Lung (tissue), 12 donors: ENCODE data around the gene NDUFS3. TPM values are rescaled to one million over a fixed set of nuclear protein-coding genes. Genes with fewer than 3 reads are reported as not detected.

Experiments used
- ATAC-seq: fragments of 200-7000 bp; cut with Tn5 transposase; one replicate; pipeline ENCODE4 v1.9.1; 2020; ENCODE audit warnings: moderate number of reproducible peaks; ENCODE audit not compliant: insufficient read depth, low FRiP score
- DNase-seq, 3 donors: peaks; one replicate each; pipeline ENCODE4 v3.0.0-alpha.2; 2013 to 2017
- H3K27ac ChIP-seq, 2 donors: one replicate each; pipeline ENCODE4 v1.5.1; 2013; ENCODE audit warnings: mild to moderate bottlenecking in 2 of 2, moderate library complexity in 2 of 2, control low read depth in 1 of 2, inconsistent platforms in 1 of 2, low read depth in 1 of 2, low read length in 1 of 2
- H3K27me3 ChIP-seq, 3 donors: one replicate each; pipeline ENCODE4 v1.5.1; 2013; ENCODE audit warnings: low read length in 2 of 3; ENCODE audit not compliant: control insufficient read depth in 3 of 3, insufficient read depth in 3 of 3
- H3K36me3 ChIP-seq, 4 donors: one replicate each; pipeline ENCODE4 v1.5.1; 2013; ENCODE audit warnings: low read length in 4 of 4, mild to moderate bottlenecking in 1 of 4, moderate library complexity in 1 of 4; ENCODE audit not compliant: control insufficient read depth in 4 of 4, insufficient read depth in 4 of 4
- H3K4me1 ChIP-seq, 5 donors: one replicate each; pipeline ENCODE4 v1.5.1; 2013; ENCODE audit warnings: low read length in 5 of 5, mild to moderate bottlenecking in 2 of 5, moderate library complexity in 1 of 5; ENCODE audit not compliant: control insufficient read depth in 5 of 5, insufficient read depth in 5 of 5
- H3K4me3 ChIP-seq: one replicate; pipeline ENCODE4 v1.5.1; 2013; ENCODE audit warnings: mild to moderate bottlenecking, control low read depth, moderate library complexity
- H3K9ac ChIP-seq, 2 donors: one replicate each; pipeline ENCODE4 v1.5.1; 2013; ENCODE audit warnings: low read length in 2 of 2, control low read depth in 1 of 2; ENCODE audit not compliant: insufficient read depth in 1 of 2
- H3K9me3 ChIP-seq, 4 donors: one replicate each; pipeline ENCODE4 v1.5.1; 2013; ENCODE audit warnings: low read length in 3 of 4, mild to moderate bottlenecking in 1 of 4, moderate library complexity in 1 of 4; ENCODE audit not compliant: control insufficient read depth in 4 of 4, insufficient read depth in 3 of 4
- CTCF ChIP-seq: IDR thresholded peaks from 2 replicates; pipeline ENCODE4 v1.5.1; 2012; ENCODE audit warnings: mild to moderate bottlenecking; ENCODE audit errors: control extremely low read depth, extremely low read depth
- WGBS, 2 donors: extraction: QIAGEN DNeasy Blood & Tissue Kit; methylation state at CpG; one replicate each; pipeline ENCODE4 v1.1.7; 2013; 5-methylcytosine and 5-hydroxymethylcytosine counted together
- polyA plus RNA-seq, 2 donors: library from polyadenylated mRNA; stranded (reverse); fragments of 200-250 nt; gene quantifications; one replicate each; pipeline ENCODE4 v1.2.1, GENCODE V29; 2013
- total RNA-seq, 2 donors: library from RNA; depleted of rRNA in 1 of 2; stranded (reverse); fragments of >200 nt in 1 of 2; gene quantifications; one replicate each; pipeline ENCODE4 v1.2.1, GENCODE V29; 2014 to 2021
- donor health status: control.
- donor health status: control.
- donor health status: Bipolar disorder and iron deficiency.
- donor health status: healthy.
- donor health status: DM: yes; HTN: yes; CAD: no.

Gene NDUFS3
- total and polyA plus RNA-seq, 4 donors, result 32.2 to 168 (median 90.0) TPM

- Histone ChIP-seq H3K27ac (peak overlapping the region in 1 of 2 donors; percentile 24), H3K36me3 (peaks cover 0 to 3% (median 0%) of the 10 kb centered on the region in 4 donors), H3K4me1 (peaks cover 0 to 26% (median 6%) of the 10 kb centered on the region in 5 donors), H3K27me3 (no peaks in the 10 kb centered on the region), H3K9ac (no peak overlapping the region), H3K9me3 (no peaks in the 10 kb centered on the region), H3K4me3 (no peak overlapping the region)
- TF ChIP-seq CTCF, result no peak
- no peak for ATAC-seq
- DNase-seq, result no peak
- 62 to 81% methylated on average over 10 of the region's 10 CpGs for WGBS, 2 donors
Observed at GRCh38 chr11:47550288-47551047, 28.4 kb upstream of the NDUFS3 start.

- Histone ChIP-seq H3K4me3 (no peak overlapping the region), H3K36me3 (peaks cover 0 to 2% (median 0%) of the 10 kb centered on the region in 4 donors), H3K27me3 (no peaks in the 10 kb centered on the region), H3K9me3 (no peaks in the 10 kb centered on the region), H3K9ac (no peak overlapping the region), H3K4me1 (peaks cover 0 to 26% (median 6%) of the 10 kb centered on the region in 5 donors), H3K27ac (peak overlapping the region; percentile 24 to 67)
- TF ChIP-seq CTCF, result no peak
- DNase-seq, result no peak
- no peak for ATAC-seq
Observed at GRCh38 chr11:47551086-47551485, 27.8 kb upstream of the NDUFS3 start.

- ATAC-seq, result peak; percentile 1
- no peaks in the 10 kb centered on the region for H3K27me3 ChIP-seq
- H3K36me3 ChIP-seq, result peaks cover 0 to 2% (median 0%) of the 10 kb centered on the region in 4 donors
- 1 to 3% methylated on average over 22 of the region's 22 CpGs for WGBS, 2 donors
- H3K4me1 ChIP-seq, result peaks cover 0 to 26% (median 6%) of the 10 kb centered on the region in 5 donors
- no peaks in the 10 kb centered on the region for H3K9me3 ChIP-seq
- DNase-seq, result peak; percentile 34 to 56 (median 35)
- H3K27ac ChIP-seq, result peak overlapping the region; percentile 93 to 98
- peak overlapping the region; percentile 65 to 95 for H3K9ac ChIP-seq
- peak overlapping the region; percentile 96 for H3K4me3 ChIP-seq
- TF ChIP-seq CTCF, result no peak
Observed at GRCh38 chr11:47552056-47552565, 26.8 kb upstream of the NDUFS3 start.
